ENCODE results near the gene AGAP1.

The AGAP1 gene

DNA sequence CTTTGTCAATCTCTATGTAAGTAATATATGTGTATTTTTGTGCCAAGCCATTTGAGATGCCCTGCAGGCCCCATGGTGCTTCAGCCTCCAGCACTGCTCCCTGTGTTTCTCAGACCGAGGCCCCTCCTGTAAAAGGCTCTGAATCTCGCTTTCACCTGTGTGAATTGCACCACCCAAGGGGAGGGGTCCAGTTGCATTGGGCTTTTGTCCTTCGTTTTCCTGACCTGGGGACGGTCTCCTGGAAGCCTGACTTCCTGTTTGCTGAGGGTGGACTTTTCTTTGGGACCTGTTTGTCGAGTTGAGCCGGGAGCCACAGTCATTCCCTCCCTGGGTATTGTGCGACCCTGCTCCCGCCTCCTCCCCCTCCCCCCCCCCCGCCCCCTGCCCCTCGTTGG, 48.9 kb downstream of the AGAP1 start:
- DNase-seq (no peak), ATAC-seq (no peak)
- peaks cover 18% of the 10 kb centered on the region for H3K27me3 Mint-ChIP-seq
- H3K27ac Mint-ChIP-seq: no peak overlapping the region
- no peaks in the 10 kb centered on the region for H3K9me3 Mint-ChIP-seq
- H3K4me1 Mint-ChIP-seq: no peaks in the 10 kb centered on the region
- H3K4me3 Mint-ChIP-seq: no peak overlapping the region

- Mint-ChIP-seq H3K9me3 (no peaks in the 10 kb centered on the region), H3K27me3 (peaks cover 18% of the 10 kb centered on the region), H3K4me1 (no peaks in the 10 kb centered on the region), H3K27ac (no peak overlapping the region), H3K4me3 (no peak overlapping the region)
- DNase-seq: no peak
- ATAC-seq: no peak
Measured at GRCh38 chr2:235543128-235543750, 49.4 kb downstream of the AGAP1 start.

GRCh38 chr2:235543851-235544688, 50.2 kb downstream of the AGAP1 start:
- no peak overlapping the region for H3K4me3 Mint-ChIP-seq
- H3K27ac Mint-ChIP-seq: no peak overlapping the region
- H3K4me1 Mint-ChIP-seq: no peaks in the 10 kb centered on the region
- ATAC-seq (no peak), DNase-seq (no peak)
- no peaks in the 10 kb centered on the region for H3K9me3 Mint-ChIP-seq
- H3K27me3 Mint-ChIP-seq: peaks cover 18% of the 10 kb centered on the region

- H3K27ac Mint-ChIP-seq: no peak overlapping the region
- H3K9me3 Mint-ChIP-seq: no peaks in the 10 kb centered on the region
- peaks cover 21% of the 10 kb centered on the region for H3K27me3 Mint-ChIP-seq
- H3K4me3 Mint-ChIP-seq: no peak overlapping the region
- DNase-seq: no peak
- no peaks in the 10 kb centered on the region for H3K4me1 Mint-ChIP-seq
- ATAC-seq: no peak
Measured at GRCh38 chr2:235544689-235544969, 50.8 kb downstream of the AGAP1 start.

GRCh38 chr2:235545339-235546150, 51.7 kb downstream of the AGAP1 start:
- Mint-ChIP-seq H3K27ac (no peak overlapping the region), H3K4me3 (no peak overlapping the region), H3K4me1 (no peaks in the 10 kb centered on the region), H3K27me3 (peaks cover 27% of the 10 kb centered on the region), H3K9me3 (no peaks in the 10 kb centered on the region)
- ATAC-seq (no peak), DNase-seq (no peak)

- Mint-ChIP-seq H3K4me1 (no peaks in the 10 kb centered on the region), H3K27me3 (peaks cover 27% of the 10 kb centered on the region), H3K4me3 (no peak overlapping the region)
Measured at GRCh38 chr2:235546151-235546435, 52.2 kb downstream of the AGAP1 start.

DNA sequence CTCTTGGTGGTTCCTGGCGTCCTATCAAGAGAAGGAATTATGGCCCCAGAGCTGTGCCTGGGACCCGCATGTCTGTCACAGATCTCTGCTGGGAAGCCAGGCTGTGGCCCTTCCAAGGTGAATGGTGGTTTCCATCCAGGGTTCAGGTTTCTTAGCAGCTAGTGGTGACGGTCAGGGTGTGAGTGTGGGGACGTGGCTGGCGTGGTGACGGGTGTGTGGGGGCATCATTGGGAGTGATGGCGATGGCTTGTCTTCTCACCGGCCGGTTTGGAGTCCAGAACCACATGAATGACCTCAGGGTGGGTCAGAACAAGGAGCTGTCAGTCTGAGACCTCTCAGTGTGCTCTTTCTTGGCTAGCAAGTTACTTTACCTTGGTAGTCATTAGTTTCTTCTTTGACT, 52.6 kb downstream of the AGAP1 start:
- Mint-ChIP-seq H3K27ac (no peak overlapping the region), H3K27me3 (peaks cover 28% of the 10 kb centered on the region), H3K9me3 (no peaks in the 10 kb centered on the region)

More at GRCh38 chr2:235546151-235546435, 52.2 kb downstream of the AGAP1 start:
- ATAC-seq (no peak), DNase-seq (no peak)
- no peaks in the 10 kb centered on the region for H3K9me3 Mint-ChIP-seq
- no peak overlapping the region for H3K27ac Mint-ChIP-seq

DNA sequence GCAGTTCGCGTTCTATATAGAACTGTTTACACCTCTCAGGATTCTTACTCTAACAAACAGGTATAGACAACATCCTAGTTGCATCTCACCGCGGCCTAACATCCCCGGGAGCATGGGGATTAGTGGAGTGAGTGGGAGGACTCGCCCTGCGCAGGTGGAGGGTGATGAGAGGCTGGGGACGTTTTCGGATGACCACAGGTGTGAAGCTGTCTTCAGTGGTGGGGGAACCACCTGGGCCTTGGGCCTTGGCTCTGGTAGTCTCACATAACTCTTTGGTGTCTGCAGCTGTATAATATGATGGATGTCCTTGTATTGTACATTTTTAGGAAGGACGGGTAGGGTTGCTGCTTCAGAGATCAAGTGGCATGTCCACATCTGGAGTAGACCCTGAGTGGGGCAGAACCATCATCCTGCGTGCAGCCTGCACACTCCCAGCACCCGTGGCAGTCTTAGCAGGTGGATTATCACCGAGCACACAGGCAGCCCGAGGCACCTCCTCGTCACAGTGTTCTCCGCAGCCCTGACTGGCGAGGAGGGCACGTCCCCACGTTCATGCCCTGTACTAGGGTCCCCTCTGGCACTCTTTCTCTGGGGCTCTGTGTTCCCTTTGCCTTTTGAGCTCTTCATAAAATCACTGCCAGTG, 56.0 kb downstream of the AGAP1 start:
- no peak for DNase-seq
- ATAC-seq: no peak
- Mint-ChIP-seq H3K9me3 (no peaks in the 10 kb centered on the region), H3K4me1 (no peaks in the 10 kb centered on the region), H3K4me3 (no peak overlapping the region), H3K27ac (no peak overlapping the region), H3K27me3 (peaks cover 51% of the 10 kb centered on the region)

More for the DNA sequence above, 52.6 kb downstream of the AGAP1 start:
- ATAC-seq: no peak
- DNase-seq: no peak
- Mint-ChIP-seq H3K4me3 (no peak overlapping the region), H3K4me1 (no peaks in the 10 kb centered on the region)

GRCh38 chr2:235550378-235550760, 56.5 kb downstream of the AGAP1 start:
- Mint-ChIP-seq H3K4me3 (no peak overlapping the region), H3K4me1 (no peaks in the 10 kb centered on the region), H3K27me3 (peaks cover 56% of the 10 kb centered on the region), H3K9me3 (no peaks in the 10 kb centered on the region), H3K27ac (no peak overlapping the region)
- DNase-seq (no peak), ATAC-seq (no peak)

GRCh38 chr2:235550946-235551345, 57.1 kb downstream of the AGAP1 start:
- Mint-ChIP-seq H3K9me3 (no peaks in the 10 kb centered on the region), H3K27me3 (peaks cover 57% of the 10 kb centered on the region), H3K4me3 (no peak overlapping the region), H3K4me1 (no peaks in the 10 kb centered on the region), H3K27ac (no peak overlapping the region)
- DNase-seq (no peak), ATAC-seq (no peak)

DNA sequence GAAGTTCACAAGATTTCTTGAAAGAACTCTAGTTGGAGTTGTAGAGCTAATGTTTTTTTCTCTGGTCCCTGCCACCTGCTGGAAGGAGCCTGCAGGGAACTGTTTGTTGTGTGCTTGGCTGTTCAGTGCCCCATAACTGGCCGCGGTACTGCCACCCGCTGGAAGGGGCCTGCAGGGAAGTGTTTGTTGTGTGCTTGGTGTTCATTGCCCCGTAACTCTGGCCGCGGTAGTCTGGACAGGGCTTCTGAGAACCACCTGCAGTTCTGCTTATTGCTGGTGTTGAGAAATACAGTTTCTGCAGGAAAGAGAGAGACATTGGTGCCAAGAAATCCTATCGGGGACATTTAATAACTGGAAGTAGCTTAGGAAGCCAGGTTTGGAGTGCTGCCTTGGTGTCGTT, 58.1 kb downstream of the AGAP1 start:
- no peak overlapping the region for H3K4me3 Mint-ChIP-seq
- no peak overlapping the region for H3K27ac Mint-ChIP-seq
- peaks cover 61% of the 10 kb centered on the region for H3K27me3 Mint-ChIP-seq
- ATAC-seq (no peak), DNase-seq (no peak)
- no peaks in the 10 kb centered on the region for H3K4me1 Mint-ChIP-seq
- no peaks in the 10 kb centered on the region for H3K9me3 Mint-ChIP-seq

DNA sequence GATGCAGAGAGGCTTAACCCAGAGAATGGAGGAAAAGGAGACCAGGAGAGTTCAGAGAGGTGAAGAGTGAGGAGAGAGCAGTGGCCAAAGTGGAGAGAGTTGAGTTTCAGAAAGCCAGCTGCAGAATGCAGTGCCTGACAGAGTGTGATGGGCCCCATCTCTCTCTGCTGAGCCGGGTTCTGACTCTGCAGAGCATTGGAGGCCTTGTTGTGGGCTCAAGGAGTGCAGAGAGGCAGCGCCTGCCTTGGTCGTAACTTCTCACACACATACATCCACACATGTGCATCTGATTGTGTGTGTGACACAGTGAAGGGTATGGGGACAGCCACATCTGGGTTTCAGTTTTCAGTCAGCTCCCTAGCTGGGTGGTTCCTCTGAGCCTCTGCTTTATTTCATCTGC, 58.8 kb downstream of the AGAP1 start:
- ATAC-seq (no peak), DNase-seq (no peak)
- Mint-ChIP-seq H3K27me3 (peaks cover 64% of the 10 kb centered on the region), H3K4me3 (no peak overlapping the region), H3K27ac (no peak overlapping the region), H3K9me3 (no peaks in the 10 kb centered on the region), H3K4me1 (no peaks in the 10 kb centered on the region)

GRCh38 chr2:235553291-235553690, 59.4 kb downstream of the AGAP1 start:
- DNase-seq (no peak), ATAC-seq (no peak)
- H3K9me3 Mint-ChIP-seq: no peaks in the 10 kb centered on the region
- peaks cover 66% of the 10 kb centered on the region for H3K27me3 Mint-ChIP-seq
- no peaks in the 10 kb centered on the region for H3K4me1 Mint-ChIP-seq
- no peak overlapping the region for H3K4me3 Mint-ChIP-seq
- no peak overlapping the region for H3K27ac Mint-ChIP-seq

DNA sequence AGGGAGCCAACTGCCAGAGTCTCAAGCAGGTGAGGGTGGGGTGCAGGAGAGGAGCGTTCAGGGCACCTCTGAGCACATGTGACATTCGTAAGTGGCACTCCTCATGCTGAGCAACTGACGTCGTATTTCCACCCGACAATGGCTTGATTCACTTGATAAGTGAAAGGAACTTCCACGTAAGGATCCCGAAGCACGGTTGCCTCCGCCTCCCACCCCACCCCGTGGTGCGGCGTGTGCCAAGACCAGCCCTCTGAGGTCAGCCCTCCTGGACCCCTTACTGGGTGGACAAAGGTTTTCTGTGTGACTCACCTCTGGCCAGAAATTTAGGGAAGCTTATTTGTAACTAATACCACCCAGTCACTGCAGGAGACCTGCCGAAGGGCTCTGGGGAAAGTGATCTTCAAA, 59.9 kb downstream of the AGAP1 start:
- DNase-seq: no peak
- Mint-ChIP-seq H3K27ac (no peak overlapping the region), H3K4me1 (no peaks in the 10 kb centered on the region), H3K4me3 (no peak overlapping the region), H3K9me3 (no peaks in the 10 kb centered on the region), H3K27me3 (peaks cover 70% of the 10 kb centered on the region)
- no peak for ATAC-seq

DNA sequence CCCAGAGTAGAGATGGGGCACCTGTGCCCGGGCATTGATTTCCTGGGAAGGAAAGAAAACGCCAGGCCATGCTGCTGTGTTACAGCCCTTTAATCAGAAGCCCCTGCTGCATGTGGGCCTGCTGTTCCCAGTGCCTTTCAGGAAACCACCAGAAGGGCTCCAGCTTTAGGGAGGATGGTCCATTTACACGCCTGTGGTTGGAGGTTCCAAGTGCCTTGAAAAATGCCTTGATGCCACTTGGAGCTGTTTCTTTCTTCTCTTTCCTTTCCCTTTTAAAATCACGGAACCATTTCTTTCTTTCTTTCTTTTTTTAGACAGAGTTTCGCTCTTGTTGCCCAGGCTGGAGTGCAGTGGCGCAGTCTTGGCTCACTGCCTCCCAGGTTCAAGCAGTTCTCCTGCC, 60.5 kb downstream of the AGAP1 start:
- no peak overlapping the region for H3K27ac Mint-ChIP-seq
- H3K4me1 Mint-ChIP-seq: no peaks in the 10 kb centered on the region
- peaks cover 74% of the 10 kb centered on the region for H3K27me3 Mint-ChIP-seq
- H3K9me3 Mint-ChIP-seq: no peaks in the 10 kb centered on the region
- H3K4me3 Mint-ChIP-seq: no peak overlapping the region
- DNase-seq (no peak), ATAC-seq (no peak)

GRCh38 chr2:235554936-235555335, 61.1 kb downstream of the AGAP1 start:
- Mint-ChIP-seq H3K9me3 (no peaks in the 10 kb centered on the region), H3K4me1 (no peaks in the 10 kb centered on the region), H3K4me3 (no peak overlapping the region), H3K27me3 (peaks cover 69% of the 10 kb centered on the region), H3K27ac (no peak overlapping the region)
- DNase-seq: no peak
- ATAC-seq: no peak
